Measurements from ENCODE around the gene ENDOD1.

DNA sequence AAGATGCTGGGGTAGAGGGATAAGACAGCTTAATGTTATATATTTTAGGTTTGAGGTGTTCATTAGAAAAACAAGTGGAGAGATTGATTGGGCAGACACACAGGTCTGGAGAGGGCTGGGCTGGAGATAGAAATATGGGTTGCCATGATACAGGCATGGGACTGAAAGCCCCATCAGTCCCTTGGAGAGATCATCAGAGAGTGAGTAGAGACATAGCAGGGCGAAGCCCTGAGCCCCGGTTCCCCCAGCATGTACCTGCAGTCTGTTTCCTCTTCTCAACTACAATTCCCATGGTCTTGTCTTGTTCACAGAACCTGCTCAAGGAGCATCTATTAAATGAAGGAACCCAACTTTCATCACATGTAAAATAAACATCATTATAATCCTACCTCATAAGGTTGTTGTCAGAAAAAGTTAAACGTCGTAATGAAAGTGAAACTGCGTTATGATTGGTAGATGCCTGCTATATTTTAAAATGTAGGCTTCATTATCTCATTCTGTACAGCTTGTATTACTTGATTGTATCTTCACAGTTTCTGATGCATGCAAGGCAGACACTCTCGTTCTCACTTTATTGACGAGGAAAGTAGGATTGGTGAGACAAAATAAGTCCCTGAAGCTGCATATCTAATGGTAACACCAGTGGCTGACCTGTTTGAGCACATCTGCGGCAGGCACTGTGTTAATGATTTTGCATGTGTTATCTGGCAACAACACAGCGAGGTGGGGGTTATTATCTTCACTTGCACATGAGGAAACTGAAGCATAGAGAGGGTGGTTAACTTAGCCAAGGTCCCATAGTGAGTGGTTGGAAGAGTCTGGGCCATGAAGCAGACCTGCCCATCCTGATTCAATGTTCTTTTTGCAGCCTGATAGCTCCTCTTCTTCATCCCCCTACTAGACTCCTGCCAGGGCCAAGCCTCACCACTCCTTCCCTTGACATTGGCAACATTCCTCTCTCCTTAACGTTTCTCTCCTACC is 63.5 kb downstream of the ENDOD1 start:
- no peak for TF ChIP-seq POLR2A (IDR thresholded peaks at IDR 0.05)
- no peak for TF ChIP-seq EP300 (IDR thresholded peaks at IDR 0.05)
- TF ChIP-seq, protein P1, sequence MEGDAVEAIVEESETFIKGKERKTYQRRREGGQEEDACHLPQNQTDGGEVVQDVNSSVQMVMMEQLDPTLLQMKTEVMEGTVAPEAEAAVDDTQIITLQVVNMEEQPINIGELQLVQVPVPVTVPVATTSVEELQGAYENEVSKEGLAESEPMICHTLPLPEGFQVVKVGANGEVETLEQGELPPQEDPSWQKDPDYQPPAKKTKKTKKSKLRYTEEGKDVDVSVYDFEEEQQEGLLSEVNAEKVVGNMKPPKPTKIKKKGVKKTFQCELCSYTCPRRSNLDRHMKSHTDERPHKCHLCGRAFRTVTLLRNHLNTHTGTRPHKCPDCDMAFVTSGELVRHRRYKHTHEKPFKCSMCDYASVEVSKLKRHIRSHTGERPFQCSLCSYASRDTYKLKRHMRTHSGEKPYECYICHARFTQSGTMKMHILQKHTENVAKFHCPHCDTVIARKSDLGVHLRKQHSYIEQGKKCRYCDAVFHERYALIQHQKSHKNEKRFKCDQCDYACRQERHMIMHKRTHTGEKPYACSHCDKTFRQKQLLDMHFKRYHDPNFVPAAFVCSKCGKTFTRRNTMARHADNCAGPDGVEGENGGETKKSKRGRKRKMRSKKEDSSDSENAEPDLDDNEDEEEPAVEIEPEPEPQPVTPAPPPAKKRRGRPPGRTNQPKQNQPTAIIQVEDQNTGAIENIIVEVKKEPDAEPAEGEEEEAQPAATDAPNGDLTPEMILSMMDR (IDR thresholded peaks at IDR 0.05), result no peak
- TF ChIP-seq POLR2AphosphoS5 (IDR thresholded peaks at IDR 0.05), result no peak

Data from sigmoid colon (tissue), 4 donors.